Fibroblast of upper back skin (primary cell): ENCODE results near the gene NIPSNAP2.
"Not testable (repeated sequence)": the region's sequence is repeated elsewhere in the genome, so short reads cannot be mapped to it uniquely, and the experiment has no call there.

ENCODE experiments used
- DNase-seq: peaks from one replicate; pipeline ENCODE4 v3.0.0-alpha.2; 2013

Gene NIPSNAP2

DNA sequence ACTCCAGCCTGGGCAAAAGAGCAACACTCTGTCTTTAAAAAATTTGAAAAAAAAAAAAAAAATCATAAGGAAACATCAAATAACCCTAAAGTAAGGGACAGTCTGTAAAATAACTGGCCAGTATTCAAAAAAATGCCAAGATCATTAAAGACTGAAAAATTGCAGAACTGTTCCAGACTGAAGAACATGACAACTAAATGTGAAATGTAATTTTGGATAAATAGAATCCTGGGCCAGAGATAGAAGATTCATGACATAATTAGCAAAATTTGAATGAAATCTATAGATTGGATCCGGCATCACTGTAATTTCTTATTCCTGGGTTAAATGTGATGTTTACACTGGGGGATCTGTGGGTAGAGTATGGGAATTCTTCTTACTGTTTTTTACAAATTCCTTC is 83.9 kb downstream of the NIPSNAP2 start:
- peak; percentile 18 for DNase-seq

DNA sequence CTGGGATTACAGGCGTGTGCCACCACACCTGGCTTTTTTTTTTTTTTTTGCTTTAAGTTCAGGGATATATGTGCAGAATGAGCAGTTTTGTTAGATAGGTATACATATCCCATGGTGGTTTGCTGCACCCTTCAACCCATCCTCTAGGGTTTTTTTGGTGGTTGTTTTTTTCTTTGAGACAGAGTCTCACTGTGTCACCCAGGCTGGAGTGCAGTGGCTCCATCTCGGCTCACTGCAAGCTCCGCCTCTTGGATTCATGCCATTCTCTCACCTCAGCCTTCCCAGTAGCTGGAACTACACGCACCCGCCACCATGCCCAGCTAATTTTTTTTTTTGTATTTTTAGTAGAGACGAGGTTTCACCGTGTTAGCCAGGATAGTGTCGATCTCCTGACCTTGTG is 84.4 kb downstream of the NIPSNAP2 start:
- not testable (repeated sequence) for DNase-seq
